Astrocyte of the hippocampus (primary cell): ENCODE measurements around the gene TP73.
"Not testable (repeated sequence)": the region's sequence is repeated elsewhere in the genome, so short reads cannot be mapped to it uniquely, and the experiment has no call there.

Source experiments
- DNase-seq: peaks from one replicate; pipeline ENCODE4 v3.0.0; 2011; ENCODE audit warnings: low read depth, low spot score

TP73 gene

GRCh38 chr1:3741566-3742438 lies 89.5 kb downstream of the TP73 start:
- DNase-seq, result no peak

- no peak for DNase-seq
Observed at GRCh38 chr1:3742439-3743298, 90.4 kb downstream of the TP73 start.

- no peak for DNase-seq
Observed at GRCh38 chr1:3743421-3743820, 91.1 kb downstream of the TP73 start.

GRCh38 chr1:3743826-3744225 lies 91.5 kb downstream of the TP73 start:
- DNase-seq, result no peak

- no peak for DNase-seq
Observed at GRCh38 chr1:3744646-3745045, 92.3 kb downstream of the TP73 start.

GRCh38 chr1:3745071-3745470 lies 92.8 kb downstream of the TP73 start:
- DNase-seq, result no peak

- no peak for DNase-seq
Observed at GRCh38 chr1:3745590-3746381, 93.5 kb downstream of the TP73 start.

- DNase-seq, result peak; percentile 26
Observed at GRCh38 chr1:3746389-3746829, 94.1 kb downstream of the TP73 start.

GRCh38 chr1:3746830-3747521 lies 94.7 kb downstream of the TP73 start:
- DNase-seq, result peak; percentile 89

- no peak for DNase-seq
Observed at GRCh38 chr1:3747522-3747848, 95.2 kb downstream of the TP73 start.

GRCh38 chr1:3747903-3748302 lies 95.6 kb downstream of the TP73 start:
- DNase-seq, result no peak

GRCh38 chr1:3748316-3748900 lies 96.1 kb downstream of the TP73 start:
- DNase-seq, result not testable (repeated sequence)

- DNase-seq, result no peak
Observed at GRCh38 chr1:3749512-3749911, 97.2 kb downstream of the TP73 start.

GRCh38 chr1:3750741-3751140 lies 98.4 kb downstream of the TP73 start:
- no peak for DNase-seq

- no peak for DNase-seq
Observed at GRCh38 chr1:3752400-3752945, 100.2 kb downstream of the TP73 start, which contains the start of gene CCDC27. CCDC27 (plus strand) TSS chr1:3752450; CDS start chr1:3752482, 32 bp downstream.

GRCh38 chr1:3753656-3754454 lies 101.5 kb downstream of the TP73 start:
- DNase-seq, result no peak

GRCh38 chr1:3756394-3756793 lies 104.1 kb downstream of the TP73 start:
- DNase-seq, result no peak

- no peak for DNase-seq
Observed at GRCh38 chr1:3759164-3759563, 106.8 kb downstream of the TP73 start.

- DNase-seq, result no peak
Observed at GRCh38 chr1:3759796-3760195, 107.5 kb downstream of the TP73 start.
